ENCODE data around the gene WDPCP. TPM values are rescaled to one million over a fixed set of nuclear protein-coding genes. Genes with fewer than 3 reads are reported as not detected.

Gene WDPCP
- total and polyA plus RNA-seq, 2 experiments from 2014 or later: 8.8 to 20.4 TPM

- no peak for TF ChIP-seq CTCF (conservative IDR thresholded peaks at IDR 0.05; ENCODE audit: low read depth in 2 of 2)
Observed at GRCh38 chr2:63435070-63435469, 153.2 kb downstream of the WDPCP start (continued).

- Histone ChIP-seq H3K4me3 (no peak overlapping the region), H3K4me2 (no peak overlapping the region), H3F3A (replicated peaks; ENCODE audit: low read depth) (no peaks in the 10 kb centered on the region), H3K27me3 (ENCODE audit: insufficient read depth) (no peaks in the 10 kb centered on the region), H3K27ac (ENCODE audit: low read depth) (no peak overlapping the region), H4K20me1 (replicated peaks; ENCODE audit: insufficient read depth) (no peaks in the 10 kb centered on the region), H3K9me2 (ENCODE audit: insufficient read depth) (no peaks in the 10 kb centered on the region), H3K79me2 (replicated peaks; ENCODE audit: insufficient read depth) (no peaks in the 10 kb centered on the region), H3K36me3 (ENCODE audit: insufficient read depth) (no peaks in the 10 kb centered on the region), H3K4me1 (ENCODE audit: insufficient read depth) (no peaks in the 10 kb centered on the region), H2AFZ (no peak overlapping the region)
- Mint-ChIP-seq H3K4me1 (peaks cover 2% of the 10 kb centered on the region; the same call in 2 of the 3 replicates), H3K9me3 (no peaks in the 10 kb centered on the region), H3K27ac (no peak overlapping the region), H3K27me3 (ENCODE audit: insufficient read depth, low read depth, poor library complexity) (no peaks in the 10 kb centered on the region), H3K4me3 (no peak overlapping the region), H3K36me3 (ENCODE audit: low read depth) (peaks cover 9% of the 10 kb centered on the region; the same call in 2 of the 3 replicates)
- DNase-seq (ENCODE audit: low spot score) (no peak), ATAC-seq (no peak)
- TF ChIP-seq ZNF331 (CRISPR knock-in tag; IDR thresholded peaks at IDR 0.05; ENCODE audit: low read depth) (no peak), ETS1 (IDR thresholded peaks at IDR 0.05) (no peak), POLR2AphosphoS5 (IDR thresholded peaks at IDR 0.05; ENCODE audit: low read depth) (no peak), STAT1 (IDR thresholded peaks at IDR 0.05; ENCODE audit: unreplicated experiment) (no peak), JUNB (IDR thresholded peaks at IDR 0.05; ENCODE audit: unreplicated experiment) (no peak), EZH2phosphoT487 (IDR thresholded peaks at IDR 0.05; ENCODE audit: unreplicated experiment) (no peak), CREB1 (CRISPR knock-in tag; IDR thresholded peaks at IDR 0.05; ENCODE audit: low read depth) (no peak)
- TF ChIP-seq, protein P1, sequence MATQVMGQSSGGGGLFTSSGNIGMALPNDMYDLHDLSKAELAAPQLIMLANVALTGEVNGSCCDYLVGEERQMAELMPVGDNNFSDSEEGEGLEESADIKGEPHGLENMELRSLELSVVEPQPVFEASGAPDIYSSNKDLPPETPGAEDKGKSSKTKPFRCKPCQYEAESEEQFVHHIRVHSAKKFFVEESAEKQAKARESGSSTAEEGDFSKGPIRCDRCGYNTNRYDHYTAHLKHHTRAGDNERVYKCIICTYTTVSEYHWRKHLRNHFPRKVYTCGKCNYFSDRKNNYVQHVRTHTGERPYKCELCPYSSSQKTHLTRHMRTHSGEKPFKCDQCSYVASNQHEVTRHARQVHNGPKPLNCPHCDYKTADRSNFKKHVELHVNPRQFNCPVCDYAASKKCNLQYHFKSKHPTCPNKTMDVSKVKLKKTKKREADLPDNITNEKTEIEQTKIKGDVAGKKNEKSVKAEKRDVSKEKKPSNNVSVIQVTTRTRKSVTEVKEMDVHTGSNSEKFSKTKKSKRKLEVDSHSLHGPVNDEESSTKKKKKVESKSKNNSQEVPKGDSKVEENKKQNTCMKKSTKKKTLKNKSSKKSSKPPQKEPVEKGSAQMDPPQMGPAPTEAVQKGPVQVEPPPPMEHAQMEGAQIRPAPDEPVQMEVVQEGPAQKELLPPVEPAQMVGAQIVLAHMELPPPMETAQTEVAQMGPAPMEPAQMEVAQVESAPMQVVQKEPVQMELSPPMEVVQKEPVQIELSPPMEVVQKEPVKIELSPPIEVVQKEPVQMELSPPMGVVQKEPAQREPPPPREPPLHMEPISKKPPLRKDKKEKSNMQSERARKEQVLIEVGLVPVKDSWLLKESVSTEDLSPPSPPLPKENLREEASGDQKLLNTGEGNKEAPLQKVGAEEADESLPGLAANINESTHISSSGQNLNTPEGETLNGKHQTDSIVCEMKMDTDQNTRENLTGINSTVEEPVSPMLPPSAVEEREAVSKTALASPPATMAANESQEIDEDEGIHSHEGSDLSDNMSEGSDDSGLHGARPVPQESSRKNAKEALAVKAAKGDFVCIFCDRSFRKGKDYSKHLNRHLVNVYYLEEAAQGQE (IDR thresholded peaks at IDR 0.05; ENCODE audit: unreplicated experiment): no peak
Observed at GRCh38 chr2:63434024-63435001, 154.0 kb downstream of the WDPCP start.
